Heart left ventricle (tissue), 13 donors: ENCODE data around the gene PNCK.

Experiments used
- CTCF ChIP-seq, 12 donors: fragments of 200-600 bp; sonication (generic) in 4 of 12; IDR thresholded peaks; one replicate each; pipeline versions ENCODE4 v1.5.0 to v1.8.0; 2018 to 2022; ENCODE audit warnings: antibody characterized with exemption in 12 of 12, mild to moderate bottlenecking in 5 of 12
- POLR2A ChIP-seq, 2 donors: fragments of 450-650 bp; IDR thresholded peaks; one replicate each; pipeline ENCODE4 v1.6.1; 2017; ENCODE audit warnings: antibody characterized with exemption in 2 of 2, mild to moderate bottlenecking in 2 of 2, moderate library complexity in 2 of 2
- donor health status: ischemic (EF 13 %, LVEDD 7.1; RV severe dilation, severe dysfunction).
- donor health status: DM: no; HTN: yes; CAD: no.
- donor health status: DM: no; HTN: no; CAD: no.
- donor health status: ischemic (EF 25% LVEDD 6.9; RV normal size, moderate dysfunction).
- donor health status: ischemic (EF 25% LVEDD 5.7; RV mildly dilated, moderate dysfunction).
- donor health status: ischemic (EF 35%, LVEDD 5.7; RV mildly dilated, moderate dysfunction).
- donor health status: nonischemic (EF 11% LVEDD 7.7; RV severe dilation, severe dysfunction).
- donor health status: DM: yes; HTN: yes; CAD: no.
- donor health status: PGD.
- donor health status: ischemic (EF 29% LVEDD 5.4; RV normal size, mild dysfunction).
- donor health status: nonischemic (EF 23%, LVEDD 6.1; RV moderate dilation, normal function).

DNA sequence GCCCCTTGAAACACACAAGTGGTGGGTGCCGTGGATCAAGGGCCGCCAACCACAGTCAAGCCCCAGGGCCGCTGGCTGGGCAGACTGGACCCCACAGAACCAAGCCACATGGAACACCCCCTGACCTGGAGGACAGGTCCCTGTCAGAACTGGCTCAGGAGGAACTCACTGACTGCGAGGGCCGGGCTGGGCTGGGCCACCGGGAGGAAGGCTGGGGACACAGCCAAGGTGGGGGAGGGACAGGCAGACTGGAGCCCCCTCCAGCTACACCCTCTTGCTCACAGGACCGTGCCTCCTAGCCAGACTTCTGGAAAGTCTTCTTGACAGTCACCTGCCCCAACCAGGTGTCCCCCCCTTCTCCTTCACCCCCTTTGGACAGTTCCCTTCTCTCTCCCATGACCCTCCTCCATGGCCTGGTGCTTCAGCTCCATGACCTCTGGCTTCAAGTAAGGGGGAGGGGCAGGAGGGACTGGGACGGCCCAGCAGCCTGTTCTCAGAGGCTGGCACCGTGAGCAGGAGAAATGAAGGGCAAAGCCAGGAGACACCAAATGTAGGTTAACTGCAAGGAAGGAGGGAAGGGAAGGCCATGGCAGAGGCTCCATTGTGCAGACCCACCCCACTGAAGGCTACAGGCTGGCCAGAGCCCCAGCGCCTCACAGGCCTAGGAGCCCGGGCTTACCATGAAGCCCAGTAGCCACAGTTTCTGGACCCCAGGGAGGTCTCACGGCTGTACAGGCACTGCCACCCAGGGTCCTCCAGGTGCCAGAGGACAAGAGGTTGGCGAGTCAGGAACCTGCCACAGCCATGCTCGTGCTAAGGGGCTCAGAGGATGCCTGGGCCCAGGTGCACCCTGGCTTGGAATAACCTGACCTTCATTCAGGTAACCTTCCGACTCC lies 49.2 kb downstream of the PNCK start:
- TF ChIP-seq CTCF (IDR thresholded peaks at IDR 0.05): no peak
- no peak for TF ChIP-seq POLR2A (IDR thresholded peaks at IDR 0.05)
